NCI-H526 (cell line): ENCODE data around the gene MRPL9.

Source experiments
- DNase-seq, 2 experiments: peaks; one replicate each; lab custom pipeline; 2025; lab: John Stamatoyannopoulos, UW

MRPL9 gene

DNA sequence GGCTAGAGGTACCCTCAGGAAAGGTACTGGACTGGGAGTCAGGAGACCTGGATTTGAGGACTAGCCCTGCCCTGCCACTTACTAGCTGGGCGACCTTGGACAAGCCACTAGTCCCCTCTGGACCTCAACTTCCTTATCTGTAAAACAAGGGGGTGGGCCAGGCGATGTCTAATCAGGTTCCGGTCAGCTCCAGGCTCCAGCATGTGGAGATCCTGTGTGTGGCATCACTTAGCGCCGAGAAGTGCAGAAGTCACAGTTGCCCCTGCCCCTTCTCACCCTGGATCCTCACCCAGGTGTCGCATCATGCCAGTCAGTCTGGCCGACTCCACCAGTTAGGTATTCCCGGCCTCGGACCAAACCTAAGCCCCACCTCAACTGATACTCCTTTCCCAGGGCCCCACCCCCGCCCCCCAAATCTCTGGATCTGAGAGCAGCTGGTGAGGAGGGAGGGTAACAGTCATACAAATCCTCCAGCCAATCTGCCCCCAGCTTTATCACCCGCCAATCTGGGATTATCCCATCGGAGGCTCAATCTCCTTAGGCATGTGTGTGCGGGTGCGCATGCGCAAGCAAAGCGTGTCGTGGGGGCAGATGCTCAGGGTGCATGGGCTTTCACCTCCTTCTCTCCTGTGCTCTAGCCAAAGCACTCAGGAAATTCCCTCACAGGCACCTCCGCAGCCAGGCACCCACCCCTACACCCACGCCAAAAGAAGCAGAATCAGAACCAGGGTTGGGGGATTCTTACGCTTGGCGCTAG, 52.1 kb downstream of the MRPL9 start:
- DNase-seq, result no peak

DNA sequence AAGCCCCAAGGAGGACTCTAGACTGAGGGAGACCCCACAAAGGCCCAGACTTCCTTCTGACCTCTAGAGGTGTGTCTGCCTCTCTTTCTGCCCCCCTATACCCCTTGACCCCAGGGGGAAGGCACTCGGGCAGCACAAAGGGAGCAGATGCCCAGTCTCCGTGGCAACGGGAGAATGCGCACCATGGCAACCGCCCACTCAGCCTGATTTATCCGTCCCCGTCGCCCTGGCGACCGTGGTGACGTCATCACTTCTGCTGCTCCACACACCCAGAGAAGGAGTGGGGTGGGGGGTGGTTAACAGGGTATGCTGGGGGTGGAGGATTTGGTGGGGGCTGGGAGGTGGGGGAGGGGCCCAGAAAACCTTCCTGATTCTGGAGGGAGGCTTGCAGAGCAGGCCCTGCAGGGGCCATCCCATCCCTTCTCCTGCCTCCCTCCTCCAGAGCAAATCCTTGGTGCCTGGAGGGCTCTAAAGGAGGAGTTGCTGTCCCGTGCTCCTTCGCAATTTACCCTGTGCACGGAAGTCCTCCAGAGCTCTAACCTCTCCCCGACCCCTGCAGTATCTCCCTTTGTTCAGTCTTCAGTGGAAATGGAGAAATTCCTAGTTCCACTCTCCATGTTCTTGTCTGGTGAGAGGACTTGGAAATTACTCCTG, 53.0 kb downstream of the MRPL9 start:
- DNase-seq, result no peak
